Fibroblast of lung (primary cell): ENCODE measurements around the gene ADH1B. TPM values are rescaled to one million over a fixed set of nuclear protein-coding genes. Genes with fewer than 3 reads are reported as not detected.

Experiments
- DNase-seq, 2 donors: peaks; one replicate each; pipeline versions ENCODE4 v3.0.0 to v3.0.0-alpha.2; 2010; ENCODE audit warnings: low read depth in 2 of 2
- H2AFZ ChIP-seq: 2 replicates; pipeline ENCODE4 v1.5.1; 2012; ENCODE audit warnings: low read length, control low read depth, inconsistent platforms
- H3K27ac ChIP-seq: 2 replicates; pipeline ENCODE4 v1.5.1; 2011; ENCODE audit warnings: low read length, control low read depth; ENCODE audit not compliant: insufficient read depth
- H3K27me3 ChIP-seq: 2 replicates; pipeline ENCODE4 v1.5.1; 2011; ENCODE audit warnings: mild to moderate bottlenecking, low read length; ENCODE audit not compliant: control insufficient read depth, insufficient read depth
- H3K36me3 ChIP-seq: 2 replicates; pipeline ENCODE4 v1.5.1; 2011; ENCODE audit warnings: low read length; ENCODE audit not compliant: control insufficient read depth, insufficient read depth
- H3K4me1 ChIP-seq: 2 replicates; pipeline ENCODE4 v1.5.1; 2011; ENCODE audit warnings: low read length; ENCODE audit not compliant: control insufficient read depth, insufficient read depth; ENCODE audit errors: extremely low read depth
- H3K4me2 ChIP-seq: 2 replicates; pipeline ENCODE4 v1.5.1; 2011; ENCODE audit warnings: low read length, control low read depth; ENCODE audit not compliant: insufficient read depth; ENCODE audit errors: extremely low read depth
- H3K4me3 ChIP-seq, 4 experiments: fragments of 200-600 bp in 1 of 4; sonication (generic) in 1 of 4; replicated peaks in 1 of 4; 2 replicates each; pipeline ENCODE4 v1.5.1; 2011 to 2016; ENCODE audit warnings: low read length in 4 of 4, low read depth in 3 of 4, mild to moderate bottlenecking in 3 of 4, control low read depth in 2 of 4, inconsistent platforms in 1 of 4, mixed read lengths in 1 of 4; ENCODE audit not compliant: insufficient read depth in 1 of 4; ENCODE audit errors: control extremely low read depth in 1 of 4
- H3K79me2 ChIP-seq: 2 replicates; pipeline ENCODE4 v1.5.1; 2012; ENCODE audit warnings: mild to moderate bottlenecking, low read length, inconsistent platforms; ENCODE audit not compliant: control insufficient read depth, insufficient read depth
- H3K9ac ChIP-seq: 2 replicates; pipeline ENCODE4 v1.5.1; 2011; ENCODE audit warnings: mild to moderate bottlenecking, low read length, control low read depth; ENCODE audit not compliant: insufficient read depth
- H3K9me3 ChIP-seq: 2 replicates; pipeline ENCODE4 v1.5.1; 2012; ENCODE audit warnings: low read depth, low read length; ENCODE audit not compliant: control insufficient read depth, insufficient read depth
- H4K20me1 ChIP-seq: 2 replicates; pipeline ENCODE4 v1.5.1; 2011; ENCODE audit warnings: low read length; ENCODE audit not compliant: control insufficient read depth, insufficient read depth; ENCODE audit errors: extremely low read depth
- EZH2 ChIP-seq: IDR thresholded peaks from 2 replicates; pipeline ENCODE4 v1.5.1; 2012; ENCODE audit warnings: low read length, control low read depth, mild to moderate bottlenecking; ENCODE audit errors: missing control alignments
- polyA plus RNA-seq, 2 donors: library from polyadenylated mRNA; depleted of rRNA in 1 of 2; stranded (reverse) in 1 of 2; unstranded in 1 of 2; fragments of >200 nt; gene quantifications; 2 replicates each; pipeline ENCODE4 v1.2.1, GENCODE V29; 2011 to 2012; ENCODE audit warnings: missing spikeins in 1 of 2
- total RNA-seq: library from RNA; depleted of rRNA; stranded (reverse); fragments of >200 nt; gene quantifications from 2 replicates; pipeline ENCODE4 v1.2.1, GENCODE V29; 2014
- TF ChIP-seq, protein P1 (sequence below), 2 donors: IDR thresholded peaks in 1 of 2; conservative IDR thresholded peaks in 1 of 2; 1 replicate in 1 of 2; 2 replicates in 1 of 2; pipeline ENCODE4 v1.5.1; 2011 to 2012; ENCODE audit warnings: low read length in 2 of 2, control low read depth in 1 of 2, inconsistent platforms in 1 of 2, low read depth in 1 of 2, mild to moderate bottlenecking in 1 of 2

ADH1B gene
- total and polyA plus RNA-seq, 2 donors (not counting 1 experiment from before 2014, with no cell fraction given) = 188 to 364 TPM

DNA sequence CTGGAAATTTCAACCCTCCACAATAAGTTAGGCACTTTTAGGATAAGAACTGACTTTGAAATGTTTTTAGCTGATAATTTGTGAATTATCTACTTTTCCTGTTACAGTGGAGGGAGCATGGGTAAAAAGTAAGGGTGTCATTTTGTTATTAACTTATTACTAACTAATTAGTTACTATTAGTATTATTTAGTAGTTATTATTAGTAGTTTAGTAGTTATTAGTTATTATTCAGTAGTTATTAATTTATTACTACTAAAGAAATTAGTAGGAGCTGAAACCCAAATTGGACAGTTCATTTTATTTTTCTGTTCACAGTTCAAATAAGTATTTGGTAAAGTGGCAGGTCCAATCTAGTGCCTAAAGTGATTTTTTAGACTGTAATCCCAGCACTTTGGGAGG is 35.8 kb downstream of the ADH1B start:
- H3K9me3 ChIP-seq = no peaks in the 10 kb centered on the region
- no peak overlapping the region for H3K4me2 ChIP-seq
- no peaks in the 10 kb centered on the region for H3K4me1 ChIP-seq
- DNase-seq = no peak
- no peaks in the 10 kb centered on the region for H4K20me1 ChIP-seq
- TF ChIP-seq, protein P1, sequence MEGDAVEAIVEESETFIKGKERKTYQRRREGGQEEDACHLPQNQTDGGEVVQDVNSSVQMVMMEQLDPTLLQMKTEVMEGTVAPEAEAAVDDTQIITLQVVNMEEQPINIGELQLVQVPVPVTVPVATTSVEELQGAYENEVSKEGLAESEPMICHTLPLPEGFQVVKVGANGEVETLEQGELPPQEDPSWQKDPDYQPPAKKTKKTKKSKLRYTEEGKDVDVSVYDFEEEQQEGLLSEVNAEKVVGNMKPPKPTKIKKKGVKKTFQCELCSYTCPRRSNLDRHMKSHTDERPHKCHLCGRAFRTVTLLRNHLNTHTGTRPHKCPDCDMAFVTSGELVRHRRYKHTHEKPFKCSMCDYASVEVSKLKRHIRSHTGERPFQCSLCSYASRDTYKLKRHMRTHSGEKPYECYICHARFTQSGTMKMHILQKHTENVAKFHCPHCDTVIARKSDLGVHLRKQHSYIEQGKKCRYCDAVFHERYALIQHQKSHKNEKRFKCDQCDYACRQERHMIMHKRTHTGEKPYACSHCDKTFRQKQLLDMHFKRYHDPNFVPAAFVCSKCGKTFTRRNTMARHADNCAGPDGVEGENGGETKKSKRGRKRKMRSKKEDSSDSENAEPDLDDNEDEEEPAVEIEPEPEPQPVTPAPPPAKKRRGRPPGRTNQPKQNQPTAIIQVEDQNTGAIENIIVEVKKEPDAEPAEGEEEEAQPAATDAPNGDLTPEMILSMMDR (conservative IDR thresholded peaks at IDR 0.05 in 1 of 2, IDR thresholded peaks at IDR 0.05 in 1 of 2; ENCODE audit: low read depth in 1 of 2, low read length in 2 of 2) = no peak
- no peak for TF ChIP-seq EZH2
- H3K4me3 ChIP-seq = no peak overlapping the region
- H3K79me2 ChIP-seq = no peaks in the 10 kb centered on the region
- no peak overlapping the region for H2AFZ ChIP-seq
- no peaks in the 10 kb centered on the region for H3K27me3 ChIP-seq
- H3K9ac ChIP-seq = no peak overlapping the region
- no peak overlapping the region for H3K27ac ChIP-seq
- H3K36me3 ChIP-seq = no peaks in the 10 kb centered on the region

DNA sequence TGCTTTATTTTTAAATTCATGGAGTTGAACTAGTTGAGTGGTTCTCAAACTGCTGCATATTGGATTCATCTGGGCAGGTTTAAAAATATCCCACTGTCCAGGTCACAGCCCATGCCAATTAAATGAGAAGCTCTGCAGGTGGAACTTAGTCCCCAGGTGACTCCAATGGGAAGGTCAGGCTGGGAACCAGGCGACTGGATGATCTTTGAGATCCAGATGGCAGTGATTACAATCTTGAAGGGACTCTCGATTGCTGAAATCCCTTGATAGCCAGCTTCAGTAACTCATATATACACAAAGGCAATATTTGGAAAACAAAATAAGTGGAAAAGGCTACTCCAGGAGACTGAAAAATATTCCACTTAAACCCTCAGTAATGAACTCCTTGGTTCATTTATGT is 38.5 kb downstream of the ADH1B start:
- no peak overlapping the region for H3K4me2 ChIP-seq
- no peak overlapping the region for H3K4me3 ChIP-seq
- TF ChIP-seq, protein P1 (conservative IDR thresholded peaks at IDR 0.05 in 1 of 2, IDR thresholded peaks at IDR 0.05 in 1 of 2; ENCODE audit: low read depth in 1 of 2, low read length in 2 of 2) = no peak
- no peak for TF ChIP-seq EZH2
- no peak overlapping the region for H2AFZ ChIP-seq
- no peak overlapping the region for H3K27ac ChIP-seq
- H3K9ac ChIP-seq = no peak overlapping the region
- no peaks in the 10 kb centered on the region for H3K4me1 ChIP-seq
- no peaks in the 10 kb centered on the region for H3K27me3 ChIP-seq
- no peaks in the 10 kb centered on the region for H3K9me3 ChIP-seq
- DNase-seq = no peak
- H4K20me1 ChIP-seq = no peaks in the 10 kb centered on the region
- H3K79me2 ChIP-seq = no peaks in the 10 kb centered on the region
- H3K36me3 ChIP-seq = no peaks in the 10 kb centered on the region

DNA sequence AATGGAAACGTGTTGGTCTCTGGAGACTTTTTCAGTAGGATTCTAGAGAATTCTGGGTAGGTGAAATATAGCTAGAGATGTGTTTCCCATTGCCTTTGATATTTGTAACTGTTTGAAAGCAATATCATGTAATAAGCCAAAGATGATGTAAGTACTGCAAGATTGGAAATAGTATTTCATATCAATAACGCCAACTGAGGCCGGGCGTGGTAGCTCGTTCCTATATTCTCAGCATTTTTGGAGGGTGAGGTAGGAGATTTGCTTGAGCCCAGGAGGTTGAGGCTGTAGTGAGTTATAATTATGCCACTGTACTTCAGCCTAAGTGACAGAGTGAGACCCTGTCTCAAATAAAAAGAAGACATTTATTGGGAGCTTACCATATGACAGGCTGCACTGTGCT is 39.9 kb downstream of the ADH1B start:
- Histone ChIP-seq H3K4me1 (no peaks in the 10 kb centered on the region), H2AFZ (no peak overlapping the region), H3K9me3 (no peaks in the 10 kb centered on the region), H3K79me2 (no peaks in the 10 kb centered on the region), H3K27me3 (no peaks in the 10 kb centered on the region), H3K9ac (no peak overlapping the region), H3K4me2 (no peak overlapping the region), H4K20me1 (no peaks in the 10 kb centered on the region), H3K27ac (no peak overlapping the region), H3K4me3 (no peak overlapping the region), H3K36me3 (no peaks in the 10 kb centered on the region)
- TF ChIP-seq, protein P1 (conservative IDR thresholded peaks at IDR 0.05 in 1 of 2, IDR thresholded peaks at IDR 0.05 in 1 of 2; ENCODE audit: low read depth in 1 of 2, low read length in 2 of 2) = no peak
- no peak for TF ChIP-seq EZH2
- DNase-seq = no peak
